HG03045 (cell line): ENCODE data around the gene ATXN7L3B.

ENCODE experiments used
- ATAC-seq: cut with Tn5 transposase; IDR thresholded peaks from one replicate; pipeline ENCODE4 v1.9.1; 2021; ENCODE audit warnings: mild to moderate bottlenecking, moderate library complexity; ENCODE audit not compliant: unreplicated experiment

Gene ATXN7L3B

GRCh38 chr12:74547249-74547648, 9.6 kb downstream of the ATXN7L3B start:
- no peak for ATAC-seq

- ATAC-seq = no peak
These were observed 13.7 kb downstream of the ATXN7L3B start for GRCh38 chr12:74551291-74551690.

GRCh38 chr12:74552201-74552600, 14.6 kb downstream of the ATXN7L3B start:
- no peak for ATAC-seq

GRCh38 chr12:74559728-74560127, 22.1 kb downstream of the ATXN7L3B start:
- no peak for ATAC-seq

GRCh38 chr12:74563927-74564326, 26.3 kb downstream of the ATXN7L3B start:
- no peak for ATAC-seq

GRCh38 chr12:74578486-74578885, 40.9 kb downstream of the ATXN7L3B start:
- ATAC-seq = no peak

GRCh38 chr12:74579446-74579845, 41.8 kb downstream of the ATXN7L3B start:
- ATAC-seq = no peak

GRCh38 chr12:74579981-74580380, 42.3 kb downstream of the ATXN7L3B start:
- ATAC-seq = no peak

- ATAC-seq = no peak
These were observed 43.8 kb downstream of the ATXN7L3B start for GRCh38 chr12:74581439-74581838.

GRCh38 chr12:74584483-74585062, 46.9 kb downstream of the ATXN7L3B start:
- no peak for ATAC-seq

GRCh38 chr12:74586251-74586650, 48.6 kb downstream of the ATXN7L3B start:
- no peak for ATAC-seq
